Endometrial microvascular endothelial cells (primary cell): ENCODE data around the gene KCNJ9. TPM values are rescaled to one million over a fixed set of nuclear protein-coding genes. Genes with fewer than 3 reads are reported as not detected.

ENCODE experiments used
- in situ Hi-C: cut with HindIII; loops from 2 replicates; pipeline ENCODE4 v1.10.0; 2017; ENCODE audit warnings: low sequenced_read_pairs, low pct_unique_long_range_greater_than_20kb; ENCODE audit errors: inconsistent ontology term
- total RNA-seq: library from RNA; depleted of rRNA; stranded (reverse); fragments of >200 nt; gene quantifications from one replicate; pipeline ENCODE4 v1.2.3, GENCODE V29; 2015; ENCODE audit errors: inconsistent ontology term

The KCNJ9 gene
- total RNA-seq, 1 donor from 2014 or later = not detected

GRCh38 chr1:160084771-160085321 lies 3.5 kb downstream of the KCNJ9 start:
- in situ Hi-C loops = no loop called here

- in situ Hi-C loops = no loop called here
These were observed 4.5 kb downstream of the KCNJ9 start for GRCh38 chr1:160085686-160086455.

- in situ Hi-C loops = no loop called here
These were observed 5.1 kb downstream of the KCNJ9 start for GRCh38 chr1:160086456-160086892.

- in situ Hi-C loops = no loop called here
These were observed 5.9 kb downstream of the KCNJ9 start for GRCh38 chr1:160087118-160087662.

GRCh38 chr1:160089883-160090282 lies 8.5 kb downstream of the KCNJ9 start:
- in situ Hi-C loops = no loop called here

GRCh38 chr1:160090760-160091159 lies 9.4 kb downstream of the KCNJ9 start:
- in situ Hi-C loops = no loop called here

- in situ Hi-C loops = no loop called here
These were observed 10.4 kb downstream of the KCNJ9 start for GRCh38 chr1:160091666-160092223.

- in situ Hi-C loops = no loop called here
These were observed 11.2 kb downstream of the KCNJ9 start for GRCh38 chr1:160092366-160093068.

- in situ Hi-C loops = no loop called here
These were observed 11.7 kb downstream of the KCNJ9 start for GRCh38 chr1:160093069-160093395.

- in situ Hi-C loops = no loop called here
These were observed 12.4 kb downstream of the KCNJ9 start for GRCh38 chr1:160093624-160094290.

GRCh38 chr1:160094291-160094625 lies 12.9 kb downstream of the KCNJ9 start:
- in situ Hi-C loops = no loop called here

GRCh38 chr1:160094806-160095205 lies 13.5 kb downstream of the KCNJ9 start:
- in situ Hi-C loops = no loop called here

- in situ Hi-C loops = no loop called here
These were observed 14.2 kb downstream of the KCNJ9 start for GRCh38 chr1:160095382-160096105.

GRCh38 chr1:160096274-160097116 lies 15.2 kb downstream of the KCNJ9 start:
- in situ Hi-C loops = no loop called here

- in situ Hi-C loops = no loop called here
These were observed 16.0 kb downstream of the KCNJ9 start for GRCh38 chr1:160097151-160097910.

- in situ Hi-C loops = no loop called here
These were observed 16.8 kb downstream of the KCNJ9 start, which contains the start of gene IGSF8 for GRCh38 chr1:160097911-160098851. IGSF8 (minus strand) TSS chr1:160098619; CDS start chr1:160098472, 147 bp downstream.
